ENCODE results near the gene KDSR. TPM values are rescaled to one million over a fixed set of nuclear protein-coding genes. Genes with fewer than 3 reads are reported as not detected.

The KDSR gene
- total RNA-seq, 2 experiments from 2014 or later = 72.6 to 78.6 TPM

- ATAC-seq (peak; percentile 65), DNase-seq (peak; percentile 61)
- Mint-ChIP-seq H3K27ac (no peak overlapping the region), H3K36me3 (ENCODE audit: low read depth) (peaks cover 57% of the 10 kb centered on the region), H3K4me3 (no peak overlapping the region), H3K27me3 (no peaks in the 10 kb centered on the region), H3K4me1 (peaks cover 4% of the 10 kb centered on the region), H3K9me3 (ENCODE audit: low read depth) (no peaks in the 10 kb centered on the region)
- intact Hi-C loops (cut with DNase I, micrococcal nuclease) = loop anchor here (1.0 to 5.0 kb wide), 3 partner anchors 97 to 235 kb away; no protein-coding TSS in a partner anchor
- CTCF ChIA-PET = interaction anchor here (0.6 to 6.8 kb wide), 15 partner anchors 9 to 371 kb away, joined by 3 to 58 read pairs (median 4); no protein-coding TSS in a partner anchor
- POLR2A ChIA-PET = interaction anchor here (0.6 kb wide), 1 partner anchor 185 kb away, joined by 6 read pairs; no protein-coding TSS in a partner anchor
These were observed 24.8 kb downstream of the KDSR start for GRCh38 chr18:63342206-63342605.

GRCh38 chr18:63339920-63340484 lies 27.0 kb downstream of the KDSR start:
- peak; percentile 67 for DNase-seq
- POLR2A ChIA-PET = no interaction called here
- H3K27ac Mint-ChIP-seq = no peak overlapping the region

GRCh38 chr18:63336366-63337099 lies 30.5 kb downstream of the KDSR start:
- H3K27ac Mint-ChIP-seq = peak overlapping the region; percentile 40
- peaks cover 64% of the 10 kb centered on the region for H3K36me3 Mint-ChIP-seq (ENCODE audit: low read depth)
- peak; percentile 58 for ATAC-seq

More at GRCh38 chr18:63339920-63340484, 27.0 kb downstream of the KDSR start:
- CTCF ChIA-PET = interaction anchor here (0.5 to 6.8 kb wide), 30 partner anchors 8 to 1140 kb away, joined by 3 to 58 read pairs (median 4); no protein-coding TSS in a partner anchor
- H3K36me3 Mint-ChIP-seq (ENCODE audit: low read depth) = peaks cover 61% of the 10 kb centered on the region
- no peak overlapping the region for H3K4me3 Mint-ChIP-seq
- H3K9me3 Mint-ChIP-seq (ENCODE audit: low read depth) = no peaks in the 10 kb centered on the region
- peaks cover 14% of the 10 kb centered on the region for H3K4me1 Mint-ChIP-seq
- intact Hi-C loops (cut with DNase I, micrococcal nuclease) = loop anchor here (1.0 to 5.0 kb wide), 3 partner anchors 167 to 324 kb away; no protein-coding TSS in a partner anchor
- peak; percentile 58 for ATAC-seq
- H3K27me3 Mint-ChIP-seq = no peaks in the 10 kb centered on the region

GRCh38 chr18:63331105-63331504 lies 35.9 kb downstream of the KDSR start:
- Mint-ChIP-seq H3K4me3 (no peak overlapping the region), H3K4me1 (peaks cover 3% of the 10 kb centered on the region), H3K27ac (no peak overlapping the region), H3K36me3 (ENCODE audit: low read depth) (peaks cover 37% of the 10 kb centered on the region), H3K27me3 (no peaks in the 10 kb centered on the region), H3K9me3 (ENCODE audit: low read depth) (no peaks in the 10 kb centered on the region)
- ATAC-seq = no peak
- ChIA-PET CTCF (interaction anchor here (0.8 to 1.9 kb wide), 4 partner anchors 8 to 315 kb away, joined by 3 to 7 read pairs (median 4); no protein-coding TSS in a partner anchor), POLR2A (no interaction called here)
- intact Hi-C loops (cut with DNase I, micrococcal nuclease) = no loop called here
- DNase-seq = no peak

More at GRCh38 chr18:63336366-63337099, 30.5 kb downstream of the KDSR start:
- intact Hi-C loops (cut with DNase I, micrococcal nuclease) = no loop called here
- no peak for DNase-seq
- no peaks in the 10 kb centered on the region for H3K27me3 Mint-ChIP-seq
- H3K4me1 Mint-ChIP-seq = peaks cover 14% of the 10 kb centered on the region
- CTCF ChIA-PET = interaction anchor here (0.7 to 2.6 kb wide), 8 partner anchors 11 to 320 kb away, joined by 3 to 10 read pairs (median 4); no protein-coding TSS in a partner anchor
- POLR2A ChIA-PET = no interaction called here
- H3K4me3 Mint-ChIP-seq = no peak overlapping the region
- no peaks in the 10 kb centered on the region for H3K9me3 Mint-ChIP-seq (ENCODE audit: low read depth)

- POLR2A ChIA-PET = no interaction called here
- DNase-seq (no peak), ATAC-seq (no peak)
- intact Hi-C loops (cut with DNase I, micrococcal nuclease) = loop anchor here in 1 of 2 experiments (10.0 kb wide), 1 partner anchor 615 kb away; the partner anchor contains the start of gene PHLPP1
- Mint-ChIP-seq H3K4me3 (no peak overlapping the region), H3K4me1 (no peaks in the 10 kb centered on the region), H3K36me3 (ENCODE audit: low read depth) (peaks cover 28% of the 10 kb centered on the region), H3K9me3 (ENCODE audit: low read depth) (no peaks in the 10 kb centered on the region), H3K27ac (no peak overlapping the region), H3K27me3 (no peaks in the 10 kb centered on the region)
- CTCF ChIA-PET = interaction anchor here (0.8 to 1.4 kb wide), 5 partner anchors 105 to 312 kb away, joined by 3 to 5 read pairs (median 4); no protein-coding TSS in a partner anchor
These were observed 37.4 kb downstream of the KDSR start for GRCh38 chr18:63329431-63330145.

- Mint-ChIP-seq H3K36me3 (ENCODE audit: low read depth) (peaks cover 7% of the 10 kb centered on the region), H3K4me3 (no peak overlapping the region), H3K27ac (no peak overlapping the region), H3K4me1 (peaks cover 16% of the 10 kb centered on the region), H3K27me3 (no peaks in the 10 kb centered on the region), H3K9me3 (ENCODE audit: low read depth) (no peaks in the 10 kb centered on the region)
- ChIA-PET POLR2A (no interaction called here), CTCF (interaction anchor here (0.7 to 6.8 kb wide), 12 partner anchors 11 to 310 kb away, joined by 3 to 150 read pairs (median 4); no protein-coding TSS in a partner anchor)
- DNase-seq = no peak
- no peak for ATAC-seq
- intact Hi-C loops (cut with DNase I, micrococcal nuclease) = loop anchor here in 1 of 2 experiments (10.0 kb wide), 1 partner anchor 611 kb away; the partner anchor contains the start of gene PHLPP1
These were observed 41.0 kb downstream of the KDSR start for GRCh38 chr18:63326011-63326410.

GRCh38 chr18:63325086-63325686 lies 41.8 kb downstream of the KDSR start:
- Mint-ChIP-seq H3K27me3 (no peaks in the 10 kb centered on the region), H3K4me1 (peaks cover 17% of the 10 kb centered on the region), H3K4me3 (no peak overlapping the region), H3K9me3 (ENCODE audit: low read depth) (no peaks in the 10 kb centered on the region), H3K36me3 (ENCODE audit: low read depth) (peaks cover 2% of the 10 kb centered on the region), H3K27ac (no peak overlapping the region)
- CTCF ChIA-PET = interaction anchor here (0.6 to 6.8 kb wide), 18 partner anchors 8 to 416 kb away, joined by 3 to 150 read pairs (median 3); no protein-coding TSS in a partner anchor
- DNase-seq (no peak), ATAC-seq (no peak)
- POLR2A ChIA-PET = no interaction called here
- intact Hi-C loops (cut with DNase I, micrococcal nuclease) = loop anchor here in 1 of 2 experiments (10.0 kb wide), 1 partner anchor 610 kb away; the partner anchor contains the start of gene PHLPP1

GRCh38 chr18:63322908-63323634 lies 43.9 kb downstream of the KDSR start:
- DNase-seq = peak; percentile 73
- Mint-ChIP-seq H3K27ac (no peak overlapping the region), H3K4me1 (peaks cover 17% of the 10 kb centered on the region), H3K36me3 (ENCODE audit: low read depth) (peaks cover 11% of the 10 kb centered on the region), H3K9me3 (ENCODE audit: low read depth) (no peaks in the 10 kb centered on the region), H3K4me3 (no peak overlapping the region), H3K27me3 (no peaks in the 10 kb centered on the region)
- ATAC-seq = no peak
- intact Hi-C loops (cut with DNase I, micrococcal nuclease) = loop anchor here (1.0 to 10.0 kb wide), 5 partner anchors 114 to 608 kb away; partner anchors contain the start of gene PHLPP1 (in 1 of the 2)
- CTCF ChIA-PET = interaction anchor here (0.6 to 6.8 kb wide), 46 partner anchors 9 to 749 kb away, joined by 3 to 150 read pairs (median 4); no protein-coding TSS in a partner anchor
- POLR2A ChIA-PET = interaction anchor here (0.7 to 1.0 kb wide), 4 partner anchors 161 to 478 kb away, joined by 3 to 7 read pairs (median 4); no protein-coding TSS in a partner anchor

- intact Hi-C loops (cut with DNase I, micrococcal nuclease) = loop anchor here (5.0 to 10.0 kb wide), 2 partner anchors 115 to 607 kb away; partner anchors contain the start of gene PHLPP1 (in 1 of the 2)
- Mint-ChIP-seq H3K4me1 (peaks cover 17% of the 10 kb centered on the region), H3K4me3 (no peak overlapping the region), H3K9me3 (ENCODE audit: low read depth) (no peaks in the 10 kb centered on the region), H3K27ac (no peak overlapping the region), H3K27me3 (no peaks in the 10 kb centered on the region), H3K36me3 (ENCODE audit: low read depth) (peaks cover 19% of the 10 kb centered on the region)
- ChIA-PET POLR2A (interaction anchor here (0.6 to 0.7 kb wide), 2 partner anchors 46 to 188 kb away, joined by 4 read pairs; no protein-coding TSS in a partner anchor), CTCF (interaction anchor here (0.7 to 6.8 kb wide), 27 partner anchors 10 to 306 kb away, joined by 3 to 150 read pairs (median 4); no protein-coding TSS in a partner anchor)
- DNase-seq (no peak), ATAC-seq (no peak)
These were observed 44.8 kb downstream of the KDSR start for GRCh38 chr18:63322206-63322605.

GRCh38 chr18:63321291-63321690 lies 45.7 kb downstream of the KDSR start:
- H3K4me1 Mint-ChIP-seq = peaks cover 20% of the 10 kb centered on the region
- intact Hi-C loops (cut with DNase I, micrococcal nuclease) = loop anchor here (5.0 to 10.0 kb wide), 2 partner anchors 116 to 606 kb away; partner anchors contain the start of gene PHLPP1 (in 1 of the 2)

More at GRCh38 chr18:63321291-63321690, 45.7 kb downstream of the KDSR start:
- peak overlapping the region; percentile 98 for H3K4me3 Mint-ChIP-seq
- H3K27me3 Mint-ChIP-seq = no peaks in the 10 kb centered on the region
- ATAC-seq = no peak
- H3K27ac Mint-ChIP-seq = peak overlapping the region; percentile 95
- no peaks in the 10 kb centered on the region for H3K9me3 Mint-ChIP-seq (ENCODE audit: low read depth)
- no peak for DNase-seq
- CTCF ChIA-PET = interaction anchor here (1.0 to 6.8 kb wide), 5 partner anchors 9 to 305 kb away, joined by 3 to 150 read pairs (median 6); no protein-coding TSS in a partner anchor
- peaks cover 29% of the 10 kb centered on the region for H3K36me3 Mint-ChIP-seq (ENCODE audit: low read depth)
- POLR2A ChIA-PET = no interaction called here
